ENCODE results near the gene KCTD10.

KCTD10 gene

GRCh38 chr12:109519787-109520186, 42.7 kb upstream of the KCTD10 start:
- in situ Hi-C loops (cut with HindIII; ENCODE audit: low sequenced_read_pairs): no loop called here
- no peak for DNase-seq (ENCODE audit: low read depth, low spot score)
- TF ChIP-seq, protein P1, sequence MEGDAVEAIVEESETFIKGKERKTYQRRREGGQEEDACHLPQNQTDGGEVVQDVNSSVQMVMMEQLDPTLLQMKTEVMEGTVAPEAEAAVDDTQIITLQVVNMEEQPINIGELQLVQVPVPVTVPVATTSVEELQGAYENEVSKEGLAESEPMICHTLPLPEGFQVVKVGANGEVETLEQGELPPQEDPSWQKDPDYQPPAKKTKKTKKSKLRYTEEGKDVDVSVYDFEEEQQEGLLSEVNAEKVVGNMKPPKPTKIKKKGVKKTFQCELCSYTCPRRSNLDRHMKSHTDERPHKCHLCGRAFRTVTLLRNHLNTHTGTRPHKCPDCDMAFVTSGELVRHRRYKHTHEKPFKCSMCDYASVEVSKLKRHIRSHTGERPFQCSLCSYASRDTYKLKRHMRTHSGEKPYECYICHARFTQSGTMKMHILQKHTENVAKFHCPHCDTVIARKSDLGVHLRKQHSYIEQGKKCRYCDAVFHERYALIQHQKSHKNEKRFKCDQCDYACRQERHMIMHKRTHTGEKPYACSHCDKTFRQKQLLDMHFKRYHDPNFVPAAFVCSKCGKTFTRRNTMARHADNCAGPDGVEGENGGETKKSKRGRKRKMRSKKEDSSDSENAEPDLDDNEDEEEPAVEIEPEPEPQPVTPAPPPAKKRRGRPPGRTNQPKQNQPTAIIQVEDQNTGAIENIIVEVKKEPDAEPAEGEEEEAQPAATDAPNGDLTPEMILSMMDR (IDR thresholded peaks at IDR 0.05; ENCODE audit: low read depth, low read length): no peak
- H3K4me3 ChIP-seq (ENCODE audit: low read depth, low read length): no peak overlapping the region

DNA sequence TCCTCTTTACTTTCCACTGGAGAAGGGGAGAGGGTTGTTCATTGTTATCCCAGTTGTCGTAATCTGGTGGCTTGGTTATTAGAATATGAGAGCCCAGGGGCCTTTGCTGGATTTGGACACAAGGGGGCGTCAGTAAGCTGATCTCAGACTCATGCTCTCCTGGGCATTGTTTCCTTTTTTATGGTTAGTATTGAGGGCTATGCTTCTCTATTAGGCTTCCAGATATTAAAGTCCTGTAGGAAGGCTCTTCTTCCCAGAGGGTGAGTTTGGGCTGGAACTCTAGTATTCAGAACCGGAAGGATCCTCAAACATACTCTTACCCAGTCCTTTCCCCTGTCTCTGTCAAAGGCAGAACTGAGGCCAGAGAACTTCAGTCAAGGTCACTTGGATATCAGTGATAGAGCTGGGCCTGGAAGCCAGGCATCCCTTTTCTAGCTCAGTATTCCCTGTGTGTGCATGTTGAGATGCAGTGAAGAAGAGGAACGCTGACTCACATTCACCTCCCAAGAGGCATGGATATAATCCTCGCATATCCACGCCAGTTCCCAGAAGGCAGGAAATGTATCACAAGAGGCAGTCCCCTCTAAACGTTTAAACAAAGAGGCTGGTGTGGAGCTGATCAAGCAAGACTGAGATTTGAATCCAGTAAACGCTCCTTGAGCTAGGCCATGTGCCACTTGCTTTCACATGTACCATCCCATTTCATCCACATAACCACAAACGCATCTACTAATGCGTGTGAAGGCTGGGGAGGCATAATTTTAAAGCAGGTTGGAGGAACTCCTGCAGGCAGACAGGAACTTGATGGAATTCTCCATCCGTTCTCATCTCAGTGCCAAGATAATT, 41.9 kb upstream of the KCTD10 start:
- in situ Hi-C loops (cut with HindIII; ENCODE audit: low sequenced_read_pairs): no loop called here

DNA sequence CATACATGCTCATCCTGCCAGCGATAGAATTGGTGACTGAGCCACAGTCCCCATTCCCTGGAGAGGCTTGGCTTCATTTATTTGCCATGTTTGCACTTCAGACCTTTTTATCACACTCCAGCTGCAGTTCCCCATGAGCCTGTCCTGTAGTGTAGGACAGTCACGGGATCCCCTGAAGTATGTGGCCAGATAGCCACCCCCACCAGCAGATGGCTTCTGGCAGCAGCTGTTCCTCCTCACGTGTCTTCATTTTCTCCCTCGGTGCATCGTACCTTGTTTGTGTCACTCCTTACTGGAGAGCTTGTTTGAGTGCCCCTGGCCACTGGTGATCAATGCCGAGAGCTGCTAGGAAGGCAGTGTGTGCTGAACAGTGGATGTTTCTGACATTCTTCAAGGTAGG, 40.5 kb upstream of the KCTD10 start:
- TF ChIP-seq, protein P1 (IDR thresholded peaks at IDR 0.05; ENCODE audit: low read depth, low read length): no peak
- in situ Hi-C loops (cut with HindIII; ENCODE audit: low sequenced_read_pairs): no loop called here
- DNase-seq (ENCODE audit: low read depth, low spot score): no peak
- H3K4me3 ChIP-seq (ENCODE audit: low read depth, low read length): no peak overlapping the region

More for the DNA sequence above, 41.9 kb upstream of the KCTD10 start:
- no peak overlapping the region for H3K4me3 ChIP-seq (ENCODE audit: low read depth, low read length)
- TF ChIP-seq, protein P1 (IDR thresholded peaks at IDR 0.05; ENCODE audit: low read depth, low read length): peak; percentile 96
- peak; percentile 83 for DNase-seq (ENCODE audit: low read depth, low spot score)

GRCh38 chr12:109513977-109514376, 36.9 kb upstream of the KCTD10 start:
- no peak for DNase-seq (ENCODE audit: low read depth, low spot score)
- in situ Hi-C loops (cut with HindIII; ENCODE audit: low sequenced_read_pairs): no loop called here
- no peak overlapping the region for H3K4me3 ChIP-seq (ENCODE audit: low read depth, low read length)
- TF ChIP-seq, protein P1 (IDR thresholded peaks at IDR 0.05; ENCODE audit: low read depth, low read length): no peak

- DNase-seq (ENCODE audit: low read depth, low spot score): peak; percentile 10
Measured at GRCh38 chr12:109513051-109513450, 36.0 kb upstream of the KCTD10 start.

DNA sequence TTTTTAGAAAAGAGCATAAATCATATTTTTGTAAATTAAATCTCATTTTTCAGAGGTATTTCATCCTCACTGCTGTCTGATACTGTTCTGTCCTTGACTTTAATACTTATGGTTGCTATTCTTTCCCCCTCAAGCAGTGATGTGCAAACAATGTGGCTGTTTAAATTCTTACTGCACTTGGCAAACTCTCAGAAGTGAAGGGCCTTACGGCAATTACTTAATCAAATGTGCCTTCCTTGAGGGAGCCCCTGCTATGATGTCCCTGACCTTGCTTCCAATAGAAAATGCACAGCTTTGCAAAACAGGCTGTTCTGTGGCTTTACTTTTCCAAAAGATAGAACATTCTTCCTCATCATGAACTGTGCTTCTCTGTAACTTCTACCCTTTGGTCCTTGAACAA, 35.5 kb upstream of the KCTD10 start:
- in situ Hi-C loops (cut with HindIII; ENCODE audit: low sequenced_read_pairs): no loop called here
- DNase-seq (ENCODE audit: low read depth, low spot score): peak; percentile 31
- TF ChIP-seq, protein P1 (IDR thresholded peaks at IDR 0.05; ENCODE audit: low read depth, low read length): no peak
- no peak overlapping the region for H3K4me3 ChIP-seq (ENCODE audit: low read depth, low read length)

More at GRCh38 chr12:109513051-109513450, 36.0 kb upstream of the KCTD10 start:
- TF ChIP-seq, protein P1 (IDR thresholded peaks at IDR 0.05; ENCODE audit: low read depth, low read length): no peak
- no peak overlapping the region for H3K4me3 ChIP-seq (ENCODE audit: low read depth, low read length)
- in situ Hi-C loops (cut with HindIII; ENCODE audit: low sequenced_read_pairs): no loop called here
